DMS114 treated with DMSO at 0.1 percent for 48 hours (cell line): ENCODE results near the gene PHKG1.
"Not testable (repeated sequence)": the region's sequence is repeated elsewhere in the genome, so short reads cannot be mapped to it uniquely, and the experiment has no call there.

Experiments used
- DNase-seq: peaks from one replicate; lab custom pipeline; 2025; ENCODE audit not compliant: unreplicated experiment; lab: John Stamatoyannopoulos, UW

PHKG1 gene

GRCh38 chr7:56083150-56083785 lies 9.5 kb downstream of the PHKG1 start:
- DNase-seq = no peak

GRCh38 chr7:56081626-56082340 lies 11.0 kb downstream of the PHKG1 start:
- DNase-seq = no peak

GRCh38 chr7:56080726-56081435 lies 11.9 kb downstream of the PHKG1 start:
- DNase-seq = not testable (repeated sequence)

- DNase-seq = no peak
These were observed 13.1 kb downstream of the PHKG1 start for GRCh38 chr7:56079450-56080185.

- no peak for DNase-seq
These were observed 14.6 kb downstream of the PHKG1 start for GRCh38 chr7:56078196-56078595.

GRCh38 chr7:56077681-56078080 lies 15.1 kb downstream of the PHKG1 start:
- DNase-seq = no peak

GRCh38 chr7:56074371-56074791 lies 18.4 kb downstream of the PHKG1 start:
- DNase-seq = peak; percentile 88

- not testable (repeated sequence) for DNase-seq
These were observed 26.4 kb downstream of the PHKG1 start for GRCh38 chr7:56066376-56066775.

- DNase-seq = peak; percentile 92
These were observed 28.7 kb downstream of the PHKG1 start, which contains the start of gene SUMF2 for GRCh38 chr7:56063882-56064625. SUMF2 (plus strand) TSS chr7:56064286; CDS start chr7:56064312, 26 bp downstream.

- no peak for DNase-seq
These were observed 29.3 kb downstream of the PHKG1 start for GRCh38 chr7:56063500-56063881.

- no peak for DNase-seq
These were observed 30.4 kb downstream of the PHKG1 start for GRCh38 chr7:56062382-56062781.

- no peak for DNase-seq
These were observed 38.8 kb downstream of the PHKG1 start for GRCh38 chr7:56053993-56054392.

GRCh38 chr7:56053379-56053778 lies 39.4 kb downstream of the PHKG1 start:
- no peak for DNase-seq

GRCh38 chr7:56051339-56052191 lies 41.2 kb downstream of the PHKG1 start, which contains the start of the genes CCT6A and PSPH:
CCT6A (plus strand) TSS chr7:56051765; CDS start chr7:56051849, 84 bp downstream.
PSPH (minus strand) TSS chr7:56051444; CDS start chr7:56021212, 30,232 bp downstream.
- peak; percentile 96 for DNase-seq

GRCh38 chr7:56051053-56051338 lies 41.8 kb downstream of the PHKG1 start:
- no peak for DNase-seq

- DNase-seq = not testable (repeated sequence)
These were observed 44.0 kb downstream of the PHKG1 start for GRCh38 chr7:56048763-56049162.

- DNase-seq = no peak
These were observed 44.5 kb downstream of the PHKG1 start for GRCh38 chr7:56048245-56048644.

- not testable (repeated sequence) for DNase-seq
These were observed 45.2 kb downstream of the PHKG1 start for GRCh38 chr7:56047446-56048116.
